Measurements from ENCODE around the gene UBAC2.
A peak's percentile ranks its signal among the peaks of the same experiment; 100 is the strongest.

UBAC2 gene

DNA sequence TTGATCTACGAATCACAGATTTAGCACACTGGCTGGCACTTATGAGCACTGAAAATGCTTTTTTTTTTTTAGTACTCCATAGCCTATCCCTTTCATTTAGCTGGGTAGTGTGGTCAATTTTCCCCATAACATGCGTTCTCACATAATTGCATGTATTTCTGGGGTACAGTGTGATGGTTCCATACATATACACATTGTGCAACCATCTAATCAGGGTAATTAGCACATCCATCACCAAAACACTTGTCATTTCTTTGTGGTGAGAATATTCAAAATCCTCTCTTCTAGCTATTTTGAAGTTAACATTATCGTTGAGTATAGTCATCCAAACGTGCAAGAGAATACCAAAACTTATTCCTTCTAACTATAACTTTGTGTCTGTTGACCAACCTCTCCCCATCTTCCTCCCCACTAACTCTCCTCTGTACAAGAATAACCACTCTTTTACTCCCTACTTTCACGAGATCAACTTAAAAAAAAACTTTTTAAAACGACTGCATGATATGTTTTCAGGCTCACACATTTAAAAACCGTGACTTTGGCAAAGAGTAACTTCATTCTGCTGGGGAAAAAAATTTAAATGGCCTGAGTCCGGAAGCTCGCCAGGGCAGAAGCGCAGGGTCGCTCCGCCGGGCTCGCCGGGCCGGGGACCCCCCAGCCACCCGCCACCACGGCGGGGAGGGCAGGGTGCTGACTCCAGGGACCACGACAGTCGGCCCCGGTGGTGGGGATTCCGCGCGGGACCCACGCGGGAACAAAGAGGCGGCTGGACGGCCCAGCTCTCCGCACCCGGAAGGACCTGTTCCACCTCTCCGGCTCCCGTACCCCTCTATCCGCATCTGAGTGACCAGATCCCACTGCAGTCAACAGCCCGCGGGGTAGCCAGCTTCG lies 868 bp upstream of the UBAC2 start:
- Histone ChIP-seq H2AFZ (ENCODE audit: low read depth, low read length) (peak overlapping the region; percentile 89), H3K9ac (ENCODE audit: low read depth, low read length) (peak overlapping the region; percentile 98), H3K9me3 (ENCODE audit: insufficient read depth, low read length, severe bottlenecking) (no peaks in the 10 kb centered on the region), H3K4me2 (ENCODE audit: insufficient read depth, low read length) (peak overlapping the region; percentile 82), H3K27me3 (ENCODE audit: insufficient read depth, low read length, poor library complexity) (no peaks in the 10 kb centered on the region), H3K36me3 (ENCODE audit: insufficient read depth, low read length) (peaks cover 5% of the 10 kb centered on the region; the same call in 1 of the 2 replicates), H3K79me2 (ENCODE audit: insufficient read depth, low read length) (peaks cover 52% of the 10 kb centered on the region), H3K27ac (ENCODE audit: low read length) (peak overlapping the region; percentile 90), H3K4me3 (ENCODE audit: low read depth in 1 of 2, low read length in 2 of 2) (peak overlapping the region; percentile 87 to 91), H3K4me1 (ENCODE audit: insufficient read depth, low read length) (peaks cover 43% of the 10 kb centered on the region), H4K20me1 (ENCODE audit: insufficient read depth, low read length) (peaks cover 22% of the 10 kb centered on the region)
- ATAC-seq (ENCODE audit: insufficient read depth, low read depth) (peak; percentile 17), DNase-seq (no peak)
- TF ChIP-seq CTCF (IDR thresholded peaks at IDR 0.05; ENCODE audit: borderline replicate concordance, extremely low read depth, low read length, poor library complexity, severe bottlenecking), result no peak
- no peak for TF ChIP-seq EZH2 (IDR thresholded peaks at IDR 0.05; ENCODE audit: borderline replicate concordance, low read depth, low read length, severe bottlenecking)

- no peak for DNase-seq
- Histone ChIP-seq H3K36me3 (ENCODE audit: insufficient read depth, low read length) (peaks cover 27% of the 10 kb centered on the region), H4K20me1 (ENCODE audit: insufficient read depth, low read length) (peaks cover 54% of the 10 kb centered on the region), H3K27me3 (ENCODE audit: insufficient read depth, low read length, poor library complexity) (no peaks in the 10 kb centered on the region), H3K9me3 (ENCODE audit: insufficient read depth, low read length, severe bottlenecking) (no peaks in the 10 kb centered on the region), H3K79me2 (ENCODE audit: insufficient read depth, low read length) (peaks cover 94% of the 10 kb centered on the region), H3K4me1 (ENCODE audit: insufficient read depth, low read length) (peaks cover 55% of the 10 kb centered on the region), H3K4me3 (ENCODE audit: low read depth in 1 of 2, low read length in 2 of 2) (peak overlapping the region in 1 of 2 experiments; percentile 44; a peak in 2 of 4 replicates), H2AFZ (ENCODE audit: low read depth, low read length) (no peak overlapping the region), H3K9ac (ENCODE audit: low read depth, low read length) (peak overlapping the region; percentile 31), H3K27ac (ENCODE audit: low read length) (peak overlapping the region; percentile 72), H3K4me2 (ENCODE audit: insufficient read depth, low read length) (peak overlapping the region; percentile 82)
- ATAC-seq (ENCODE audit: insufficient read depth, low read depth), result no peak
- TF ChIP-seq CTCF (IDR thresholded peaks at IDR 0.05; ENCODE audit: borderline replicate concordance, extremely low read depth, low read length, poor library complexity, severe bottlenecking) (no peak), EZH2 (IDR thresholded peaks at IDR 0.05; ENCODE audit: borderline replicate concordance, low read depth, low read length, severe bottlenecking) (no peak)
Observed at GRCh38 chr13:99203601-99204579, 3.2 kb downstream of the UBAC2 start.

- ATAC-seq (ENCODE audit: insufficient read depth, low read depth), result no peak
- Histone ChIP-seq H3K9me3 (ENCODE audit: insufficient read depth, low read length, severe bottlenecking) (no peaks in the 10 kb centered on the region), H4K20me1 (ENCODE audit: insufficient read depth, low read length) (peaks cover 60% of the 10 kb centered on the region), H2AFZ (ENCODE audit: low read depth, low read length) (no peak overlapping the region), H3K4me3 (ENCODE audit: low read depth in 1 of 2, low read length in 2 of 2) (no peak overlapping the region), H3K9ac (ENCODE audit: low read depth, low read length) (no peak overlapping the region), H3K4me1 (ENCODE audit: insufficient read depth, low read length) (peaks cover 46% of the 10 kb centered on the region), H3K79me2 (ENCODE audit: insufficient read depth, low read length) (peaks cover 100% of the 10 kb centered on the region), H3K4me2 (ENCODE audit: insufficient read depth, low read length) (no peak overlapping the region), H3K27ac (ENCODE audit: low read length) (peak overlapping the region; percentile 4; the same call in 1 of the 2 replicates), H3K36me3 (ENCODE audit: insufficient read depth, low read length) (peaks cover 27% of the 10 kb centered on the region), H3K27me3 (ENCODE audit: insufficient read depth, low read length, poor library complexity) (no peaks in the 10 kb centered on the region)
- TF ChIP-seq EZH2 (IDR thresholded peaks at IDR 0.05; ENCODE audit: borderline replicate concordance, low read depth, low read length, severe bottlenecking) (no peak), CTCF (IDR thresholded peaks at IDR 0.05; ENCODE audit: borderline replicate concordance, extremely low read depth, low read length, poor library complexity, severe bottlenecking) (no peak)
- DNase-seq, result no peak
Observed at GRCh38 chr13:99205621-99206220, 5.1 kb downstream of the UBAC2 start.

Data from DND-41 (cell line).